ENCODE results near the gene OR10A2.

The OR10A2 gene

GRCh38 chr11:6862961-6863360 is at the start of gene OR10A2:
Gene OR10A2, plus strand, starts transcription at chr11:6863057. Its CDS starts 6,698 bp downstream, at chr11:6869755.
- no peak for DNase-seq (ENCODE audit: low read depth)
- H3K4me3 ChIP-seq (ENCODE audit: low read depth, low read length), result no peak within 1 kb of the TSS
- TF ChIP-seq CTCF (IDR thresholded peaks at IDR 0.05; ENCODE audit: insufficient read depth, low read depth, low read length, missing control alignments), result no peak

GRCh38 chr11:6813656-6814055 is 49.2 kb upstream of the OR10A2 start:
- no peak overlapping the region for H3K4me3 ChIP-seq (ENCODE audit: low read depth, low read length)
- no peak for DNase-seq (ENCODE audit: low read depth)
- TF ChIP-seq CTCF (IDR thresholded peaks at IDR 0.05; ENCODE audit: insufficient read depth, low read depth, low read length, missing control alignments), result no peak

- H3K4me3 ChIP-seq (ENCODE audit: low read depth, low read length), result no peak overlapping the region
- no peak for DNase-seq (ENCODE audit: low read depth)
- TF ChIP-seq CTCF (IDR thresholded peaks at IDR 0.05; ENCODE audit: insufficient read depth, low read depth, low read length, missing control alignments), result no peak
These were observed 45.2 kb upstream of the OR10A2 start for GRCh38 chr11:6817694-6818093.

- no peak overlapping the region for H3K4me3 ChIP-seq (ENCODE audit: low read depth, low read length)
- no peak for DNase-seq (ENCODE audit: low read depth)
These were observed 43.9 kb upstream of the OR10A2 start for GRCh38 chr11:6818967-6819366.

GRCh38 chr11:6824136-6824823 is 38.6 kb upstream of the OR10A2 start:
- H3K4me3 ChIP-seq (ENCODE audit: low read depth, low read length), result no peak overlapping the region
- no peak for DNase-seq (ENCODE audit: low read depth)
- TF ChIP-seq CTCF (IDR thresholded peaks at IDR 0.05; ENCODE audit: insufficient read depth, low read depth, low read length, missing control alignments), result no peak

More at GRCh38 chr11:6818967-6819366, 43.9 kb upstream of the OR10A2 start:
- TF ChIP-seq CTCF (IDR thresholded peaks at IDR 0.05; ENCODE audit: insufficient read depth, low read depth, low read length, missing control alignments), result no peak

GRCh38 chr11:6825231-6825744 is 37.6 kb upstream of the OR10A2 start:
- DNase-seq (ENCODE audit: low read depth), result no peak
- no peak for TF ChIP-seq CTCF (IDR thresholded peaks at IDR 0.05; ENCODE audit: insufficient read depth, low read depth, low read length, missing control alignments)
- H3K4me3 ChIP-seq (ENCODE audit: low read depth, low read length), result no peak overlapping the region

GRCh38 chr11:6828103-6828502 is 34.8 kb upstream of the OR10A2 start:
- no peak for DNase-seq (ENCODE audit: low read depth)
- no peak overlapping the region for H3K4me3 ChIP-seq (ENCODE audit: low read depth, low read length)
- no peak for TF ChIP-seq CTCF (IDR thresholded peaks at IDR 0.05; ENCODE audit: insufficient read depth, low read depth, low read length, missing control alignments)
